GM23338 (cell line): ENCODE results near the gene CYYR1. TPM values are rescaled to one million over a fixed set of nuclear protein-coding genes. Genes with fewer than 3 reads are reported as not detected.

Experiments used
- ATAC-seq: fragments of 200-7000 bp; cut with Tn5 transposase; 3 replicates; pipeline ENCODE4 v1.9.1; 2020
- DNase-seq: peaks from one replicate; pipeline ENCODE4 v3.0.0-alpha.2; 2015; ENCODE audit warnings: low spot score
- H2AFZ ChIP-seq: fragments of 200-600 bp; sonication (generic); 2 replicates; pipeline ENCODE4 v1.8.0; 2016; ENCODE audit warnings: antibody characterized with exemption, mild to moderate bottlenecking, moderate library complexity
- H3F3A ChIP-seq: fragments of 200-600 bp; sonication (generic); replicated peaks from 2 replicates; pipeline ENCODE4 v1.8.0; 2017; ENCODE audit warnings: antibody characterized with exemption, mixed run types, low read depth
- H3K27ac ChIP-seq: fragments of 200-600 bp; sonication (generic); 2 replicates; pipeline ENCODE4 v1.6.1; 2016; ENCODE audit warnings: low read depth
- H3K27me3 ChIP-seq: fragments of 200-600 bp; sonication (generic); 2 replicates; pipeline ENCODE4 v1.8.0; 2016; ENCODE audit warnings: mild to moderate bottlenecking, mixed run types, moderate library complexity; ENCODE audit not compliant: insufficient read depth
- H3K36me3 ChIP-seq: fragments of 200-600 bp; sonication (generic); 2 replicates; pipeline ENCODE4 v1.8.0; 2016; ENCODE audit warnings: mild to moderate bottlenecking; ENCODE audit not compliant: insufficient read depth
- H3K4me1 ChIP-seq: fragments of 200-600 bp; sonication (generic); 2 replicates; pipeline ENCODE4 v1.8.0; 2016; ENCODE audit warnings: mild to moderate bottlenecking, moderate library complexity; ENCODE audit not compliant: insufficient read depth
- H3K4me2 ChIP-seq: fragments of 200-600 bp; sonication (generic); 2 replicates; pipeline ENCODE4 v1.7.1; 2017; ENCODE audit warnings: mixed run types
- H3K4me3 ChIP-seq: fragments of 200-600 bp; sonication (generic); 2 replicates; pipeline ENCODE4 v1.6.1; 2016; ENCODE audit warnings: mixed run types
- H3K79me2 ChIP-seq: fragments of 200-600 bp; sonication (generic); replicated peaks from 2 replicates; pipeline ENCODE4 v1.8.0; 2017; ENCODE audit warnings: mild to moderate bottlenecking; ENCODE audit not compliant: insufficient read depth
- H3K9me2 ChIP-seq: fragments of 200-600 bp; sonication (generic); 2 replicates; pipeline ENCODE4 v1.8.0; 2017; ENCODE audit not compliant: insufficient read depth
- H4K20me1 ChIP-seq: fragments of 200-600 bp; sonication (generic); replicated peaks from 2 replicates; pipeline ENCODE4 v1.8.0; 2017; ENCODE audit warnings: mild to moderate bottlenecking; ENCODE audit not compliant: insufficient read depth
- H3K27ac Mint-ChIP-seq: 2 replicates; pipeline ENCODE4 v1.8.0; 2020; ENCODE audit warnings: inconsistent platforms, mild to moderate bottlenecking, moderate library complexity, mixed read lengths
- H3K27me3 Mint-ChIP-seq: 3 replicates; pipeline ENCODE4 v1.8.0; 2022; ENCODE audit warnings: low read depth, mild to moderate bottlenecking, moderate library complexity, mixed read lengths, inconsistent platforms; ENCODE audit not compliant: insufficient read depth, poor library complexity
- H3K36me3 Mint-ChIP-seq: 3 replicates; pipeline ENCODE4 v1.8.0; 2021; ENCODE audit warnings: low read depth, mild to moderate bottlenecking, inconsistent platforms, moderate library complexity, mixed read lengths
- H3K4me1 Mint-ChIP-seq: 3 replicates; pipeline ENCODE4 v1.8.0; 2020; ENCODE audit warnings: mild to moderate bottlenecking, inconsistent platforms, mixed read lengths
- H3K4me3 Mint-ChIP-seq: 3 replicates; pipeline ENCODE4 v1.8.0; 2021; ENCODE audit warnings: moderate library complexity, mild to moderate bottlenecking, inconsistent platforms, mixed read lengths
- H3K9me3 Mint-ChIP-seq: 3 replicates; pipeline ENCODE4 v1.8.0; 2020; ENCODE audit warnings: moderate library complexity, mild to moderate bottlenecking, inconsistent platforms, mixed read lengths
- CREB1 ChIP-seq: fragments of 250-450 bp; sonication (Bioruptor Pico); IDR thresholded peaks from 2 replicates; pipeline ENCODE4 v1.5.0; 2020; ENCODE audit warnings: low read depth, mild to moderate bottlenecking, moderate library complexity
- ETS1 ChIP-seq: IDR thresholded peaks from 2 replicates; pipeline ENCODE4 v1.6.1; 2016; ENCODE audit warnings: antibody characterized with exemption
- EZH2 ChIP-seq: fragments of 200-600 bp; sonication (generic); IDR thresholded peaks from one replicate; pipeline ENCODE4 v1.8.0; 2017; ENCODE audit warnings: antibody characterized with exemption, mild to moderate bottlenecking, low read depth; ENCODE audit not compliant: unreplicated experiment
- EZH2phosphoT487 ChIP-seq: fragments of 200-600 bp; sonication (generic); IDR thresholded peaks from one replicate; pipeline ENCODE4 v1.8.1; 2018; ENCODE audit warnings: antibody characterized with exemption; ENCODE audit not compliant: unreplicated experiment
- JUNB ChIP-seq: IDR thresholded peaks from one replicate; pipeline ENCODE4 v1.6.1; 2016; ENCODE audit warnings: antibody characterized with exemption; ENCODE audit not compliant: unreplicated experiment
- NANOG ChIP-seq: IDR thresholded peaks from 2 replicates; pipeline ENCODE4 v1.6.1; 2016; ENCODE audit warnings: antibody characterized with exemption, borderline replicate concordance
- POLR2AphosphoS5 ChIP-seq: IDR thresholded peaks from 2 replicates; pipeline ENCODE4 v1.6.1; 2016; ENCODE audit warnings: antibody characterized with exemption, low read depth
- STAT1 ChIP-seq: IDR thresholded peaks from one replicate; pipeline ENCODE4 v1.6.1; 2016; ENCODE audit warnings: antibody characterized with exemption; ENCODE audit not compliant: unreplicated experiment
- ZNF114 ChIP-seq: fragments of 250-450 bp; sonication (Bioruptor Pico); IDR thresholded peaks from 2 replicates; pipeline ENCODE4 v1.5.0; 2020; ENCODE audit warnings: mild to moderate bottlenecking, moderate library complexity
- ZNF331 ChIP-seq: fragments of 250-450 bp; sonication (Bioruptor Pico); IDR thresholded peaks from 2 replicates; pipeline ENCODE4 v1.5.0; 2020; ENCODE audit warnings: low read depth, mild to moderate bottlenecking, moderate library complexity
- polyA plus RNA-seq: library from polyadenylated mRNA; unstranded; fragments of >200 nt; fragmentation: Nextera tagmentation; extraction: Ambion mirVana; gene quantifications from 2 replicates; pipeline ENCODE4 v1.2.1, GENCODE V29; 2016
- total RNA-seq: library from RNA; depleted of rRNA; stranded (reverse); fragments of >200 nt; shearing (Covaris generic); gene quantifications from 2 replicates; pipeline ENCODE4 v1.2.3, GENCODE V29; 2014
- TF ChIP-seq, protein P1 (sequence below), 2 experiments: fragments of 200-600 bp in 1 of 2; sonication (generic) in 1 of 2; conservative IDR thresholded peaks; 2 replicates each; pipeline versions ENCODE4 v1.5.1 to v1.6.1; 2016 to 2017; ENCODE audit warnings: antibody characterized with exemption in 2 of 2, low read depth in 2 of 2, mild to moderate bottlenecking in 2 of 2, moderate library complexity in 1 of 2
- TF ChIP-seq, protein P2 (sequence below): fragments of 250-450 bp; sonication (Bioruptor Pico); IDR thresholded peaks from 2 replicates; pipeline ENCODE4 v1.5.0; 2020; ENCODE audit warnings: mild to moderate bottlenecking, moderate library complexity

Gene CYYR1
- total and polyA plus RNA-seq, 2 experiments from 2014 or later: 23.8 to 25.4 TPM

- TF ChIP-seq, protein P1, sequence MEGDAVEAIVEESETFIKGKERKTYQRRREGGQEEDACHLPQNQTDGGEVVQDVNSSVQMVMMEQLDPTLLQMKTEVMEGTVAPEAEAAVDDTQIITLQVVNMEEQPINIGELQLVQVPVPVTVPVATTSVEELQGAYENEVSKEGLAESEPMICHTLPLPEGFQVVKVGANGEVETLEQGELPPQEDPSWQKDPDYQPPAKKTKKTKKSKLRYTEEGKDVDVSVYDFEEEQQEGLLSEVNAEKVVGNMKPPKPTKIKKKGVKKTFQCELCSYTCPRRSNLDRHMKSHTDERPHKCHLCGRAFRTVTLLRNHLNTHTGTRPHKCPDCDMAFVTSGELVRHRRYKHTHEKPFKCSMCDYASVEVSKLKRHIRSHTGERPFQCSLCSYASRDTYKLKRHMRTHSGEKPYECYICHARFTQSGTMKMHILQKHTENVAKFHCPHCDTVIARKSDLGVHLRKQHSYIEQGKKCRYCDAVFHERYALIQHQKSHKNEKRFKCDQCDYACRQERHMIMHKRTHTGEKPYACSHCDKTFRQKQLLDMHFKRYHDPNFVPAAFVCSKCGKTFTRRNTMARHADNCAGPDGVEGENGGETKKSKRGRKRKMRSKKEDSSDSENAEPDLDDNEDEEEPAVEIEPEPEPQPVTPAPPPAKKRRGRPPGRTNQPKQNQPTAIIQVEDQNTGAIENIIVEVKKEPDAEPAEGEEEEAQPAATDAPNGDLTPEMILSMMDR (conservative IDR thresholded peaks at IDR 0.05; ENCODE audit: low read depth in 2 of 2): no peak
- no peak for TF ChIP-seq ZNF114
- TF ChIP-seq CREB1 (CRISPR knock-in tag): no peak
- TF ChIP-seq ZNF331 (CRISPR knock-in tag): no peak
Observed at GRCh38 chr21:26495283-26495849, 77.7 kb downstream of the CYYR1 start (continued).

DNA sequence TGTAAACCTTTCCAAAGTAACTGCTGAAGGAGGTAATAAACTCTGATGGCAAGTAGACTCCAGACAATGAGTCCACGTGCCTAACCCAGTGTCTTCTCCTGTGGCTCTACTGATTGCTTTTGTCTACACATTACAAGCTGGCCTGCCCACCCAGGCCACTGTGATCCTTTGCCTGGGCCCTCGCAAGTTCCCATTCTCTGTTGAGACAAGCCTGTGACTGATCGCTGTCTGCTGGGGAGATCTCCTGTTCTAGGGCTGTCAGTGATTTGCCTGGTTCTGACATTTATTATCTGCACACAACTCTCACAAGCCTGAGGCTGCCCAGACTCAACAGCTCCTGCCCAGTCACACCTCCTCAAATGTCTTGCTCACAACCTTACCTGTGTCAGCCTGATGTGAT is 81.4 kb downstream of the CYYR1 start:
- Mint-ChIP-seq H3K9me3 (peaks cover 3% of the 10 kb centered on the region; the same call in 1 of the 3 replicates), H3K27ac (no peak overlapping the region), H3K4me1 (peaks cover 16% of the 10 kb centered on the region), H3K36me3 (peaks cover 12% of the 10 kb centered on the region), H3K27me3 (peaks cover 1% of the 10 kb centered on the region), H3K4me3 (no peak overlapping the region)
- Histone ChIP-seq H3K79me2 (no peaks in the 10 kb centered on the region), H4K20me1 (no peaks in the 10 kb centered on the region), H2AFZ (no peak overlapping the region), H3K4me1 (peaks cover 7% of the 10 kb centered on the region; the same call in 1 of the 2 replicates), H3K27me3 (no peaks in the 10 kb centered on the region), H3K4me3 (no peak overlapping the region), H3K27ac (no peak overlapping the region), H3K4me2 (no peak overlapping the region), H3F3A (no peaks in the 10 kb centered on the region), H3K9me2 (peaks cover 5% of the 10 kb centered on the region; the same call in 1 of the 2 replicates), H3K36me3 (no peaks in the 10 kb centered on the region)
- no peak for DNase-seq
- ATAC-seq: no peak
- TF ChIP-seq EZH2 (no peak), ETS1 (no peak), JUNB (no peak), POLR2AphosphoS5 (no peak), NANOG (no peak), EZH2phosphoT487 (no peak), ZNF331 (CRISPR knock-in tag) (no peak), CREB1 (CRISPR knock-in tag) (no peak), STAT1 (no peak), ZNF114 (no peak)
- TF ChIP-seq, protein P2, sequence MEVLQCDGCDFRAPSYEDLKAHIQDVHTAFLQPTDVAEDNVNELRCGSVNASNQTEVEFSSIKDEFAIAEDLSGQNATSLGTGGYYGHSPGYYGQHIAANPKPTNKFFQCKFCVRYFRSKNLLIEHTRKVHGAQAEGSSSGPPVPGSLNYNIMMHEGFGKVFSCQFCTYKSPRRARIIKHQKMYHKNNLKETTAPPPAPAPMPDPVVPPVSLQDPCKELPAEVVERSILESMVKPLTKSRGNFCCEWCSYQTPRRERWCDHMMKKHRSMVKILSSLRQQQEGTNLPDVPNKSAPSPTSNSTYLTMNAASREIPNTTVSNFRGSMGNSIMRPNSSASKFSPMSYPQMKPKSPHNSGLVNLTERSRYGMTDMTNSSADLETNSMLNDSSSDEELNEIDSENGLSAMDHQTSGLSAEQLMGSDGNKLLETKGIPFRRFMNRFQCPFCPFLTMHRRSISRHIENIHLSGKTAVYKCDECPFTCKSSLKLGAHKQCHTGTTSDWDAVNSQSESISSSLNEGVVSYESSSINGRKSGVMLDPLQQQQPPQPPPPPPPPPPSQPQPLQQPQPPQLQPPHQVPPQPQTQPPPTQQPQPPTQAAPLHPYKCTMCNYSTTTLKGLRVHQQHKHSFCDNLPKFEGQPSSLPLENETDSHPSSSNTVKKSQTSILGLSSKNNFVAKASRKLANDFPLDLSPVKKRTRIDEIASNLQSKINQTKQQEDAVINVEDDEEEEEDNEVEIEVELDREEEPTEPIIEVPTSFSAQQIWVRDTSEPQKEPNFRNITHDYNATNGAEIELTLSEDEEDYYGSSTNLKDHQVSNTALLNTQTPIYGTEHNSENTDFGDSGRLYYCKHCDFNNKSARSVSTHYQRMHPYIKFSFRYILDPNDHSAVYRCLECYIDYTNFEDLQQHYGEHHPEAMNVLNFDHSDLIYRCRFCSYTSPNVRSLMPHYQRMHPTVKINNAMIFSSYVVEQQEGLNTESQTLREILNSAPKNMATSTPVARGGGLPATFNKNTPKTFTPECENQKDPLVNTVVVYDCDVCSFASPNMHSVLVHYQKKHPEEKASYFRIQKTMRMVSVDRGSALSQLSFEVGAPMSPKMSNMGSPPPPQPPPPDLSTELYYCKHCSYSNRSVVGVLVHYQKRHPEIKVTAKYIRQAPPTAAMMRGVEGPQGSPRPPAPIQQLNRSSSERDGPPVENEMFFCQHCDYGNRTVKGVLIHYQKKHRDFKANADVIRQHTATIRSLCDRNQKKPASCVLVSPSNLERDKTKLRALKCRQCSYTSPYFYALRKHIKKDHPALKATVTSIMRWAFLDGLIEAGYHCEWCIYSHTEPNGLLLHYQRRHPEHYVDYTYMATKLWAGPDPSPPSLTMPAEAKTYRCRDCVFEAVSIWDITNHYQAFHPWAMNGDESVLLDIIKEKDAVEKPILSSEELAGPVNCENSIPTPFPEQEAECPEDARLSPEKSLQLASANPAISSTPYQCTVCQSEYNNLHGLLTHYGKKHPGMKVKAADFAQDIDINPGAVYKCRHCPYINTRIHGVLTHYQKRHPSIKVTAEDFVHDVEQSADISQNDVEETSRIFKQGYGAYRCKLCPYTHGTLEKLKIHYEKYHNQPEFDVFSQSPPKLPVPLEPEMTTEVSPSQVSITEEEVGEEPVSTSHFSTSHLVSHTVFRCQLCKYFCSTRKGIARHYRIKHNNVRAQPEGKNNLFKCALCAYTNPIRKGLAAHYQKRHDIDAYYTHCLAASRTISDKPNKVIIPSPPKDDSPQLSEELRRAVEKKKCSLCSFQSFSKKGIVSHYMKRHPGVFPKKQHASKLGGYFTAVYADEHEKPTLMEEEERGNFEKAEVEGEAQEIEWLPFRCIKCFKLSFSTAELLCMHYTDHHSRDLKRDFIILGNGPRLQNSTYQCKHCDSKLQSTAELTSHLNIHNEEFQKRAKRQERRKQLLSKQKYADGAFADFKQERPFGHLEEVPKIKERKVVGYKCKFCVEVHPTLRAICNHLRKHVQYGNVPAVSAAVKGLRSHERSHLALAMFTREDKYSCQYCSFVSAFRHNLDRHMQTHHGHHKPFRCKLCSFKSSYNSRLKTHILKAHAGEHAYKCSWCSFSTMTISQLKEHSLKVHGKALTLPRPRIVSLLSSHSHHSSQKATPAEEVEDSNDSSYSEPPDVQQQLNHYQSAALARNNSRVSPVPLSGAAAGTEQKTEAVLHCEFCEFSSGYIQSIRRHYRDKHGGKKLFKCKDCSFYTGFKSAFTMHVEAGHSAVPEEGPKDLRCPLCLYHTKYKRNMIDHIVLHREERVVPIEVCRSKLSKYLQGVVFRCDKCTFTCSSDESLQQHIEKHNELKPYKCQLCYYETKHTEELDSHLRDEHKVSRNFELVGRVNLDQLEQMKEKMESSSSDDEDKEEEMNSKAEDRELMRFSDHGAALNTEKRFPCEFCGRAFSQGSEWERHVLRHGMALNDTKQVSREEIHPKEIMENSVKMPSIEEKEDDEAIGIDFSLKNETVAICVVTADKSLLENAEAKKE (CRISPR knock-in tag): no peak
- TF ChIP-seq, protein P1 (conservative IDR thresholded peaks at IDR 0.05; ENCODE audit: low read depth in 2 of 2): no peak
